ENCODE results near the gene COL17A1. TPM values are rescaled to one million over a fixed set of nuclear protein-coding genes. Genes with fewer than 3 reads are reported as not detected.

The COL17A1 gene
- total and polyA plus RNA-seq, 2 experiments from 2014 or later = 1.1 to 1.3 TPM

DNA sequence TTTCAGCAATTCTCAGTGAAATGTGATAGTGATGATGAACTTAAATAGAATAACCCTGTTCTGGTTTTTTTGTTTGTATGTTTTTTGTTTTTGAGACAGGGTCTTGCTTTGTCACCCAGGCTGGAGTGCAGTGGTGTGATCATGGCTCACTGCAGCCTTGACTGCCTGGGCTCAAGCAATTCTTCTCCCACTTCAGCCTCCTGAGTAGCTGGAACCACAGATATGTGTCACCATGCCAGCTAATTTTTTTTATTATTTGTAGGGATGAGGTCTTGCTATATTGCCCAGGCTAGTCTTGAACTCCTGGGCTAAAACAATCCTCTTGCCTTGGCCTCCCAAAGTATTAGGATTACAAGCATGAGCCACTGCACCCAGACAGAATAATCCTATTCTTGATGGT lies 14.3 kb upstream of the COL17A1 start:
- Histone ChIP-seq H3K36me3 (ENCODE audit: insufficient read depth) (no peaks in the 10 kb centered on the region; the same call in 1 of the 2 replicates), H2AFZ (no peak overlapping the region), H3K4me2 (no peak overlapping the region), H3K9me2 (ENCODE audit: insufficient read depth) (peaks cover 3% of the 10 kb centered on the region; the same call in 1 of the 2 replicates), H3F3A (replicated peaks; ENCODE audit: low read depth) (no peaks in the 10 kb centered on the region), H3K27me3 (ENCODE audit: insufficient read depth) (no peaks in the 10 kb centered on the region), H3K79me2 (replicated peaks; ENCODE audit: insufficient read depth) (no peaks in the 10 kb centered on the region), H3K27ac (ENCODE audit: low read depth) (no peak overlapping the region), H3K4me1 (ENCODE audit: insufficient read depth) (peaks cover 6% of the 10 kb centered on the region; the same call in 1 of the 2 replicates), H3K4me3 (no peak overlapping the region), H4K20me1 (replicated peaks; ENCODE audit: insufficient read depth) (no peaks in the 10 kb centered on the region)
- Mint-ChIP-seq H3K9me3 (peaks cover 11% of the 10 kb centered on the region; the same call in 1 of the 3 replicates), H3K27ac (no peak overlapping the region), H3K4me3 (no peak overlapping the region), H3K27me3 (ENCODE audit: insufficient read depth, low read depth, poor library complexity) (no peaks in the 10 kb centered on the region), H3K36me3 (ENCODE audit: low read depth) (peaks cover 7% of the 10 kb centered on the region; the same call in 1 of the 3 replicates), H3K4me1 (no peaks in the 10 kb centered on the region)
- ATAC-seq (no peak), DNase-seq (ENCODE audit: low spot score) (no peak)
- TF ChIP-seq, protein P1, sequence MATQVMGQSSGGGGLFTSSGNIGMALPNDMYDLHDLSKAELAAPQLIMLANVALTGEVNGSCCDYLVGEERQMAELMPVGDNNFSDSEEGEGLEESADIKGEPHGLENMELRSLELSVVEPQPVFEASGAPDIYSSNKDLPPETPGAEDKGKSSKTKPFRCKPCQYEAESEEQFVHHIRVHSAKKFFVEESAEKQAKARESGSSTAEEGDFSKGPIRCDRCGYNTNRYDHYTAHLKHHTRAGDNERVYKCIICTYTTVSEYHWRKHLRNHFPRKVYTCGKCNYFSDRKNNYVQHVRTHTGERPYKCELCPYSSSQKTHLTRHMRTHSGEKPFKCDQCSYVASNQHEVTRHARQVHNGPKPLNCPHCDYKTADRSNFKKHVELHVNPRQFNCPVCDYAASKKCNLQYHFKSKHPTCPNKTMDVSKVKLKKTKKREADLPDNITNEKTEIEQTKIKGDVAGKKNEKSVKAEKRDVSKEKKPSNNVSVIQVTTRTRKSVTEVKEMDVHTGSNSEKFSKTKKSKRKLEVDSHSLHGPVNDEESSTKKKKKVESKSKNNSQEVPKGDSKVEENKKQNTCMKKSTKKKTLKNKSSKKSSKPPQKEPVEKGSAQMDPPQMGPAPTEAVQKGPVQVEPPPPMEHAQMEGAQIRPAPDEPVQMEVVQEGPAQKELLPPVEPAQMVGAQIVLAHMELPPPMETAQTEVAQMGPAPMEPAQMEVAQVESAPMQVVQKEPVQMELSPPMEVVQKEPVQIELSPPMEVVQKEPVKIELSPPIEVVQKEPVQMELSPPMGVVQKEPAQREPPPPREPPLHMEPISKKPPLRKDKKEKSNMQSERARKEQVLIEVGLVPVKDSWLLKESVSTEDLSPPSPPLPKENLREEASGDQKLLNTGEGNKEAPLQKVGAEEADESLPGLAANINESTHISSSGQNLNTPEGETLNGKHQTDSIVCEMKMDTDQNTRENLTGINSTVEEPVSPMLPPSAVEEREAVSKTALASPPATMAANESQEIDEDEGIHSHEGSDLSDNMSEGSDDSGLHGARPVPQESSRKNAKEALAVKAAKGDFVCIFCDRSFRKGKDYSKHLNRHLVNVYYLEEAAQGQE (IDR thresholded peaks at IDR 0.05; ENCODE audit: unreplicated experiment) = no peak
- TF ChIP-seq CREB1 (CRISPR knock-in tag; IDR thresholded peaks at IDR 0.05; ENCODE audit: low read depth) (no peak), STAT1 (IDR thresholded peaks at IDR 0.05; ENCODE audit: unreplicated experiment) (no peak), NANOG (IDR thresholded peaks at IDR 0.05; ENCODE audit: borderline replicate concordance) (no peak), ZNF462 (CRISPR knock-in tag; IDR thresholded peaks at IDR 0.05) (no peak), ZNF114 (CRISPR knock-in tag; IDR thresholded peaks at IDR 0.05) (no peak), JUNB (IDR thresholded peaks at IDR 0.05; ENCODE audit: unreplicated experiment) (no peak), EZH2 (IDR thresholded peaks at IDR 0.05; ENCODE audit: low read depth, unreplicated experiment) (no peak), EZH2phosphoT487 (IDR thresholded peaks at IDR 0.05; ENCODE audit: unreplicated experiment) (no peak), CTCF (conservative IDR thresholded peaks at IDR 0.05; ENCODE audit: low read depth in 2 of 2) (no peak), ZNF331 (CRISPR knock-in tag; IDR thresholded peaks at IDR 0.05; ENCODE audit: low read depth) (no peak), ETS1 (IDR thresholded peaks at IDR 0.05) (no peak), POLR2AphosphoS5 (IDR thresholded peaks at IDR 0.05; ENCODE audit: low read depth) (no peak)
